ENCODE measurements around the gene MLLT10.

MLLT10 gene

GRCh38 chr10:21511095-21511570 lies 22.9 kb upstream of the MLLT10 start:
- H3K4me1 ChIP-seq (ENCODE audit: control insufficient read depth in 5 of 5, insufficient read depth in 5 of 5, low read length in 5 of 5), result peaks cover 0 to 16% (median 11%) of the 10 kb centered on the region in 5 donors
- H3K27ac ChIP-seq (ENCODE audit: low read depth, low read length), result no peak overlapping the region

GRCh38 chr10:21511946-21512572 lies 22.0 kb upstream of the MLLT10 start:
- Histone ChIP-seq H3K9ac (ENCODE audit: low read length in 5 of 5) (no peak overlapping the region), H3K4me3 (ENCODE audit: low read depth in 1 of 5, low read length in 5 of 5) (no peak overlapping the region), H3K27me3 (ENCODE audit: control insufficient read depth in 5 of 5, insufficient read depth in 4 of 5, low read length in 5 of 5) (peaks cover 0 to 11% (median 0%) of the 10 kb centered on the region in 5 donors), H3K36me3 (ENCODE audit: control insufficient read depth in 5 of 5, insufficient read depth in 5 of 5, low read length in 5 of 5) (no peaks in the 10 kb centered on the region), H3K9me3 (ENCODE audit: control insufficient read depth in 5 of 5, low read length in 5 of 5) (no peaks in the 10 kb centered on the region), H3K4me1 (ENCODE audit: control insufficient read depth in 5 of 5, insufficient read depth in 5 of 5, low read length in 5 of 5) (peaks cover 0 to 19% (median 16%) of the 10 kb centered on the region in 5 donors), H3K27ac (ENCODE audit: low read depth, low read length) (no peak overlapping the region)

More at GRCh38 chr10:21511095-21511570, 22.9 kb upstream of the MLLT10 start:
- Histone ChIP-seq H3K27me3 (ENCODE audit: control insufficient read depth in 5 of 5, insufficient read depth in 4 of 5, low read length in 5 of 5) (peaks cover 0 to 11% (median 0%) of the 10 kb centered on the region in 5 donors), H3K36me3 (ENCODE audit: control insufficient read depth in 5 of 5, insufficient read depth in 5 of 5, low read length in 5 of 5) (no peaks in the 10 kb centered on the region), H3K9me3 (ENCODE audit: control insufficient read depth in 5 of 5, low read length in 5 of 5) (no peaks in the 10 kb centered on the region), H3K9ac (ENCODE audit: low read length in 5 of 5) (no peak overlapping the region), H3K4me3 (ENCODE audit: low read depth in 1 of 5, low read length in 5 of 5) (peak overlapping the region in 1 of 5 donors; percentile 59)

- H3K27ac ChIP-seq (ENCODE audit: low read depth, low read length), result no peak overlapping the region
These were observed 21.2 kb upstream of the MLLT10 start for GRCh38 chr10:21512573-21513404.

GRCh38 chr10:21513405-21513788 lies 20.6 kb upstream of the MLLT10 start:
- H3K9ac ChIP-seq (ENCODE audit: low read length in 5 of 5), result no peak overlapping the region
- H3K27ac ChIP-seq (ENCODE audit: low read depth, low read length), result no peak overlapping the region
- no peaks in the 10 kb centered on the region for H3K9me3 ChIP-seq (ENCODE audit: control insufficient read depth in 5 of 5, low read length in 5 of 5)
- H3K4me3 ChIP-seq (ENCODE audit: low read depth in 1 of 5, low read length in 5 of 5), result no peak overlapping the region
- H3K27me3 ChIP-seq (ENCODE audit: control insufficient read depth in 5 of 5, insufficient read depth in 4 of 5, low read length in 5 of 5), result peaks cover 0 to 11% (median 2%) of the 10 kb centered on the region in 5 donors
- H3K4me1 ChIP-seq (ENCODE audit: control insufficient read depth in 5 of 5, insufficient read depth in 5 of 5, low read length in 5 of 5), result peaks cover 0 to 28% (median 28%) of the 10 kb centered on the region in 5 donors
- no peaks in the 10 kb centered on the region for H3K36me3 ChIP-seq (ENCODE audit: control insufficient read depth in 5 of 5, insufficient read depth in 5 of 5, low read length in 5 of 5)

More at GRCh38 chr10:21512573-21513404, 21.2 kb upstream of the MLLT10 start:
- no peak overlapping the region for H3K4me3 ChIP-seq (ENCODE audit: low read depth in 1 of 5, low read length in 5 of 5)
- H3K9me3 ChIP-seq (ENCODE audit: control insufficient read depth in 5 of 5, low read length in 5 of 5), result no peaks in the 10 kb centered on the region
- peaks cover 0 to 11% (median 0%) of the 10 kb centered on the region in 5 donors for H3K27me3 ChIP-seq (ENCODE audit: control insufficient read depth in 5 of 5, insufficient read depth in 4 of 5, low read length in 5 of 5)
- no peak overlapping the region for H3K9ac ChIP-seq (ENCODE audit: low read length in 5 of 5)
- H3K4me1 ChIP-seq (ENCODE audit: control insufficient read depth in 5 of 5, insufficient read depth in 5 of 5, low read length in 5 of 5), result peaks cover 0 to 24% (median 22%) of the 10 kb centered on the region in 5 donors
- no peaks in the 10 kb centered on the region for H3K36me3 ChIP-seq (ENCODE audit: control insufficient read depth in 5 of 5, insufficient read depth in 5 of 5, low read length in 5 of 5)

- Histone ChIP-seq H3K4me1 (ENCODE audit: control insufficient read depth in 5 of 5, insufficient read depth in 5 of 5, low read length in 5 of 5) (peaks cover 0 to 37% (median 36%) of the 10 kb centered on the region in 5 donors), H3K36me3 (ENCODE audit: control insufficient read depth in 5 of 5, insufficient read depth in 5 of 5, low read length in 5 of 5) (no peaks in the 10 kb centered on the region), H3K9me3 (ENCODE audit: control insufficient read depth in 5 of 5, low read length in 5 of 5) (no peaks in the 10 kb centered on the region), H3K27ac (ENCODE audit: low read depth, low read length) (no peak overlapping the region), H3K9ac (ENCODE audit: low read length in 5 of 5) (no peak overlapping the region), H3K4me3 (ENCODE audit: low read depth in 1 of 5, low read length in 5 of 5) (no peak overlapping the region), H3K27me3 (ENCODE audit: control insufficient read depth in 5 of 5, insufficient read depth in 4 of 5, low read length in 5 of 5) (peaks cover 0 to 11% (median 2%) of the 10 kb centered on the region in 5 donors)
These were observed 19.8 kb upstream of the MLLT10 start for GRCh38 chr10:21514129-21514817.

- no peaks in the 10 kb centered on the region for H3K36me3 ChIP-seq (ENCODE audit: control insufficient read depth in 5 of 5, insufficient read depth in 5 of 5, low read length in 5 of 5)
- no peak overlapping the region for H3K9ac ChIP-seq (ENCODE audit: low read length in 5 of 5)
- no peak overlapping the region for H3K4me3 ChIP-seq (ENCODE audit: low read depth in 1 of 5, low read length in 5 of 5)
- H3K27ac ChIP-seq (ENCODE audit: low read depth, low read length), result no peak overlapping the region
- H3K9me3 ChIP-seq (ENCODE audit: control insufficient read depth in 5 of 5, low read length in 5 of 5), result no peaks in the 10 kb centered on the region
- H3K4me1 ChIP-seq (ENCODE audit: control insufficient read depth in 5 of 5, insufficient read depth in 5 of 5, low read length in 5 of 5), result peaks cover 0 to 42% (median 41%) of the 10 kb centered on the region in 5 donors
- peaks cover 0 to 11% (median 2%) of the 10 kb centered on the region in 5 donors for H3K27me3 ChIP-seq (ENCODE audit: control insufficient read depth in 5 of 5, insufficient read depth in 4 of 5, low read length in 5 of 5)
These were observed 19.1 kb upstream of the MLLT10 start for GRCh38 chr10:21514818-21515351.

- H3K9me3 ChIP-seq (ENCODE audit: control insufficient read depth in 5 of 5, low read length in 5 of 5), result no peaks in the 10 kb centered on the region
- H3K4me3 ChIP-seq (ENCODE audit: low read depth in 1 of 5, low read length in 5 of 5), result peak overlapping the region; percentile 70 to 79 (median 74)
- H3K27me3 ChIP-seq (ENCODE audit: control insufficient read depth in 5 of 5, insufficient read depth in 4 of 5, low read length in 5 of 5), result peaks cover 0 to 11% (median 2%) of the 10 kb centered on the region in 5 donors
- H3K27ac ChIP-seq (ENCODE audit: low read depth, low read length), result peak overlapping the region; percentile 13
- peaks cover 0 to 41% (median 39%) of the 10 kb centered on the region in 5 donors for H3K4me1 ChIP-seq (ENCODE audit: control insufficient read depth in 5 of 5, insufficient read depth in 5 of 5, low read length in 5 of 5)
- H3K9ac ChIP-seq (ENCODE audit: low read length in 5 of 5), result no peak overlapping the region
- no peaks in the 10 kb centered on the region for H3K36me3 ChIP-seq (ENCODE audit: control insufficient read depth in 5 of 5, insufficient read depth in 5 of 5, low read length in 5 of 5)
These were observed 18.4 kb upstream of the MLLT10 start for GRCh38 chr10:21515361-21516241.

GRCh38 chr10:21516242-21517131 lies 17.5 kb upstream of the MLLT10 start:
- peak overlapping the region in 1 of 5 donors; percentile 59 for H3K9ac ChIP-seq (ENCODE audit: low read length in 5 of 5)
- peaks cover 0 to 41% (median 39%) of the 10 kb centered on the region in 5 donors for H3K4me1 ChIP-seq (ENCODE audit: control insufficient read depth in 5 of 5, insufficient read depth in 5 of 5, low read length in 5 of 5)
- H3K4me3 ChIP-seq (ENCODE audit: low read depth in 1 of 5, low read length in 5 of 5), result peak overlapping the region; percentile 70 to 85 (median 76)
- peak overlapping the region; percentile 13 for H3K27ac ChIP-seq (ENCODE audit: low read depth, low read length)
- H3K9me3 ChIP-seq (ENCODE audit: control insufficient read depth in 5 of 5, low read length in 5 of 5), result no peaks in the 10 kb centered on the region
- H3K36me3 ChIP-seq (ENCODE audit: control insufficient read depth in 5 of 5, insufficient read depth in 5 of 5, low read length in 5 of 5), result no peaks in the 10 kb centered on the region
- peaks cover 0 to 11% (median 2%) of the 10 kb centered on the region in 5 donors for H3K27me3 ChIP-seq (ENCODE audit: control insufficient read depth in 5 of 5, insufficient read depth in 4 of 5, low read length in 5 of 5)

Measured in subcutaneous abdominal adipose tissue (tissue), 5 donors.